ENCODE data around the gene VCL. TPM values are rescaled to one million over a fixed set of nuclear protein-coding genes. Genes with fewer than 3 reads are reported as not detected.

Gene VCL
- total and polyA plus RNA-seq, 2 of the 8 experiments (the other 6 are each of a cell fraction or from before 2014, with no cell fraction given) = 119 to 377 TPM

DNA sequence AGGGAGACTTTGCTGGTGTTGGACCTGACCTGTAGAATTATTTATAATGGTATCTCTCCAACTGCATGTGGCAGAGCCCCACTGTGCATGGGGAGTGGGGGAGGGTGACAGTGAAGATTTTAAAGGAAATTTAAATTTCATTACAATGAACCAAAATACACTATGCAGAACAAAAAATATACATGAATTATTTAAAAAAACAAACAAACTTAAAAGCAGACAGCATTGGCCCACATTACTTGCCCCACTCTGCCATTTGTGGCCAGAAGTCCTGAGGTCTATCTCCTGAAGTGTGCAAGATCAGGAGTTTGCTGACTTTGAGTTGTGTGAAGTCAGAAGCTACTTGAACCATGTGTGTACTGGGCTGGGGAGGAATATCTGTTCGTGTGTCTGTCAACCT, 112.2 kb downstream of the VCL start:
- ChIA-PET POLR2A (ENCODE audit: partially characterized antibody) (interaction anchor here (0.6 to 2.9 kb wide), 5 partner anchors 8 to 1019 kb away, joined by 3 to 11 read pairs (median 6); no protein-coding TSS in a partner anchor), CTCF (ENCODE audit: partially characterized antibody) (interaction anchor here (0.9 to 2.6 kb wide), 5 partner anchors 12 to 151 kb away, joined by 3 to 10 read pairs (median 3); no protein-coding TSS in a partner anchor)
- H2BK12ac ChIP-seq (ENCODE audit: low read depth, low read length) = no peak overlapping the region
- no peak overlapping the region for H3K9ac ChIP-seq (replicated peaks in 1 of 4; ENCODE audit: extremely low read depth in 1 of 4, low read depth in 3 of 4, low read length in 3 of 4)
- H4K8ac ChIP-seq (ENCODE audit: extremely low read depth, insufficient read depth, low read length) = no peak overlapping the region
- H3K4ac ChIP-seq (replicated peaks; ENCODE audit: insufficient read length, low read depth, low read length) = no peak overlapping the region
- no peaks in the 10 kb centered on the region for H3K79me1 ChIP-seq (ENCODE audit: low read depth, low read length)
- no peak overlapping the region for H3K4me2 ChIP-seq (ENCODE audit: insufficient read depth in 1 of 2, low read depth in 2 of 2, low read length in 2 of 2)
- no peak overlapping the region for H2AFZ ChIP-seq (ENCODE audit: low read length)
- no peaks in the 10 kb centered on the region for H3K27me3 ChIP-seq (replicated peaks in 1 of 4; ENCODE audit: control insufficient read depth in 3 of 4, extremely low read depth in 1 of 4, insufficient read depth in 3 of 4, low read length in 3 of 4)
- H4K20me1 ChIP-seq (replicated peaks in 1 of 2; ENCODE audit: control insufficient read depth in 1 of 2, insufficient read depth in 2 of 2, low read length in 2 of 2) = peaks cover 3 to 4% of the 10 kb centered on the region in 2 experiments
- no peak overlapping the region for H2BK5ac ChIP-seq (ENCODE audit: low read depth, low read length)
- H3K36me3 ChIP-seq (ENCODE audit: control insufficient read depth in 2 of 4, insufficient read depth in 4 of 4, low read length in 3 of 4) = peaks cover 67 to 98% (median 89%) of the 10 kb centered on the region in 4 experiments
- no peak overlapping the region for H2BK15ac ChIP-seq (ENCODE audit: low read length)
- H2BK120ac ChIP-seq (replicated peaks; ENCODE audit: low read depth, low read length) = no peak overlapping the region
- TF ChIP-seq YY1 (IDR thresholded peaks at IDR 0.05; ENCODE audit: low read depth, low read length) = no peak
- no peak for TF ChIP-seq EGR1 (IDR thresholded peaks at IDR 0.05; ENCODE audit: borderline replicate concordance, low read depth, low read length)
- TF ChIP-seq ATF2 (IDR thresholded peaks at IDR 0.05; ENCODE audit: low read length) = no peak
- TF ChIP-seq CREB1 (IDR thresholded peaks at IDR 0.05) = no peak
- TF ChIP-seq, protein P1, sequence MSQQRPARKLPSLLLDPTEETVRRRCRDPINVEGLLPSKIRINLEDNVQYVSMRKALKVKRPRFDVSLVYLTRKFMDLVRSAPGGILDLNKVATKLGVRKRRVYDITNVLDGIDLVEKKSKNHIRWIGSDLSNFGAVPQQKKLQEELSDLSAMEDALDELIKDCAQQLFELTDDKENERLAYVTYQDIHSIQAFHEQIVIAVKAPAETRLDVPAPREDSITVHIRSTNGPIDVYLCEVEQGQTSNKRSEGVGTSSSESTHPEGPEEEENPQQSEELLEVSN (IDR thresholded peaks at IDR 0.05) = no peak
- TF ChIP-seq POLR2A (IDR thresholded peaks at IDR 0.05; ENCODE audit: control extremely low read depth in 1 of 2, low read depth in 2 of 2, low read length in 2 of 2) = 0 out of 3 replicates have a peak, but pooled peaks of 1 of the 2 experiments have one; percentile 17
- no peak for TF ChIP-seq CTBP2 (IDR thresholded peaks at IDR 0.05; ENCODE audit: borderline replicate concordance, insufficient read depth, insufficient read length, low read length)
- H3K14ac ChIP-seq (ENCODE audit: insufficient read length) = no peak overlapping the region
- no peak overlapping the region for H2BK20ac ChIP-seq (ENCODE audit: low read length)
- no peak overlapping the region for H3K23ac ChIP-seq (ENCODE audit: insufficient read length)
- no peaks in the 10 kb centered on the region; the same call in 1 of the 2 replicates for H3K23me2 ChIP-seq (ENCODE audit: low read depth, low read length)
- no peaks in the 10 kb centered on the region for H3K4me1 ChIP-seq (replicated peaks in 1 of 4; ENCODE audit: control insufficient read depth in 3 of 4, insufficient read depth in 4 of 4, low read length in 3 of 4)
- no peak overlapping the region for H3K4me3 ChIP-seq (ENCODE audit: extremely low read depth in 1 of 4, insufficient read depth in 2 of 4, low read depth in 3 of 4, low read length in 4 of 4)
- H3K18ac ChIP-seq (ENCODE audit: extremely low read depth, low read length) = no peak overlapping the region
- WGBS, 2 experiments (ENCODE audit: extremely low coverage in 1 of 2, insufficient coverage in 1 of 2, insufficient read length in 1 of 2, insufficient replicate concordance in 2 of 2, low coverage in 1 of 2, low lambda C conversion rate in 2 of 2, missing lambda C conversion rate in 1 of 2) = 81% methylated on average over 1 of the region's 1 CpG; no CpG with 5 or more reads in 1 of the 2 experiments
- FAIRE-seq (no peak), DNase-seq (ENCODE audit: low read depth in 1 of 2, low spot score in 2 of 2) (no peak)
- no peak overlapping the region for H2AK5ac ChIP-seq (ENCODE audit: low read depth, low read length)
- H3K56ac ChIP-seq (replicated peaks; ENCODE audit: insufficient read length, low read depth, low read length) = no peak overlapping the region
- no peak overlapping the region for H3K27ac ChIP-seq (ENCODE audit: low read depth, low read length)
- H3K9me3 ChIP-seq (ENCODE audit: insufficient read depth in 2 of 2, low read depth in 1 of 2, low read length in 1 of 2) = no peaks in the 10 kb centered on the region
- no peak overlapping the region for H4K91ac ChIP-seq (replicated peaks; ENCODE audit: insufficient read length, low read length)
- 0 out of 4 replicates have a peak, but pooled peaks cover 0 to 3% of the 10 kb centered on the region in 2 experiments for H3K79me2 ChIP-seq (ENCODE audit: control insufficient read depth in 1 of 2, insufficient read depth in 2 of 2, low read length in 2 of 2)
- H4K5ac ChIP-seq (ENCODE audit: insufficient read length, low read depth, low read length) = no peak overlapping the region

All from H1 (cell line).